HCT116 (cell line): ENCODE data around the gene TUBB1. TPM values are rescaled to one million over a fixed set of nuclear protein-coding genes. Genes with fewer than 3 reads are reported as not detected.

Experiments used
- ATAC-seq: fragments of 200-7000 bp; cut with Tn5 transposase; 2 replicates; pipeline ENCODE4 v1.9.1; 2020; ENCODE audit warnings: mild to moderate bottlenecking, moderate library complexity
- BruUV-seq: library from RNA; stranded (reverse); fragments of 400-500 nt; replicated peaks from 2 replicates; lab custom pipeline; 2021; lab: Mats Ljungman, UMichigan
- CTCF ChIA-PET: fragments of 300-600 bp; sonication (Branson Sonifier 250); formaldehyde crosslinking; loops from one replicate; lab custom pipeline; 2021; ENCODE audit warnings: antibody characterized with exemption; lab: Charles Lee
- POLR2A ChIA-PET: fragments of 300-600, 350-600 bp; sonication (Branson Sonifier 250); formaldehyde crosslinking; loops from one replicate; lab custom pipeline; 2021; ENCODE audit warnings: antibody characterized with exemption; lab: Charles Lee
- RAD21 ChIA-PET, 2 experiments: fragments of 300-600 bp; sonication (Branson Sonifier 250); formaldehyde crosslinking; loops; one replicate each; lab custom pipeline; 2023; ENCODE audit warnings: low total read pairs in 2 of 2; ENCODE audit not compliant: uncharacterized antibody in 2 of 2, unreplicated experiment in 2 of 2, low non-redundant PET in 1 of 2; lab: Charles Lee
- DNase-seq: peaks from one replicate; pipeline ENCODE4 v3.0.0-alpha.2; 2010; ENCODE audit warnings: low read depth, low spot score
- H2AFZ ChIP-seq: fragments of 200-600 bp; shearing (Covaris generic), sonication (generic); 2 replicates; pipeline ENCODE4 v1.6.1; 2017; ENCODE audit warnings: low read depth, mixed run types, mixed read lengths, antibody characterized with exemption, low read length; ENCODE audit not compliant: poor library complexity, severe bottlenecking
- H3K27ac ChIP-seq: 2 replicates; pipeline ENCODE4 v1.5.1; 2012; ENCODE audit warnings: low read depth, low read length
- H3K27me3 ChIP-seq: fragments of 200-600 bp; sonication (generic); 2 replicates; pipeline ENCODE4 v1.6.1; 2016; ENCODE audit warnings: mixed run types, low read length, mixed read lengths; ENCODE audit not compliant: insufficient read depth
- H3K36me3 ChIP-seq, 2 experiments: fragments of 200-500 bp in 1 of 2; fragments of 200-600 bp in 1 of 2; sonication (Bioruptor generic) in 1 of 2; sonication (generic) in 1 of 2; 2 replicates each; pipeline versions ENCODE4 v1.5.1 to v1.6.1; 2014 to 2016; ENCODE audit warnings: low read length in 2 of 2, inconsistent platforms in 1 of 2, mixed read lengths in 1 of 2, mixed run types in 1 of 2; ENCODE audit not compliant: insufficient read depth in 2 of 2, control insufficient read depth in 1 of 2
- H3K4me1 ChIP-seq, 2 experiments: fragments of 200-600 bp in 1 of 2; sonication (generic) in 1 of 2; 2 replicates each; pipeline versions ENCODE4 v1.5.1 to v1.6.1; 2012 to 2017; ENCODE audit warnings: low read length in 2 of 2, inconsistent platforms in 1 of 2, mild to moderate bottlenecking in 1 of 2, mixed read lengths in 1 of 2, mixed run types in 1 of 2, moderate library complexity in 1 of 2; ENCODE audit not compliant: insufficient read depth in 2 of 2, control insufficient read depth in 1 of 2
- H3K4me2 ChIP-seq: fragments of 200-600 bp; sonication (generic); 2 replicates; pipeline ENCODE4 v1.6.1; 2017; ENCODE audit warnings: mixed run types, low read length, mixed read lengths
- H3K4me3 ChIP-seq, 2 experiments: fragments of 200-600 bp in 1 of 2; sonication (generic) in 1 of 2; replicated peaks in 1 of 2; 2 replicates each; pipeline ENCODE4 v1.5.1; 2011 to 2016; ENCODE audit warnings: low read length in 2 of 2, control low read depth in 1 of 2, low read depth in 1 of 2, mild to moderate bottlenecking in 1 of 2, mixed read lengths in 1 of 2, mixed run types in 1 of 2
- H3K79me2 ChIP-seq: fragments of 200-600 bp; sonication (generic); 2 replicates; pipeline ENCODE4 v1.6.1; 2017; ENCODE audit warnings: mild to moderate bottlenecking, mixed run types, low read length, moderate library complexity, mixed read lengths; ENCODE audit not compliant: insufficient read depth
- H3K9ac ChIP-seq: fragments of 200-600 bp; sonication (generic); 2 replicates; pipeline ENCODE4 v1.6.1; 2016; ENCODE audit warnings: low read length, mixed read lengths
- H3K9me2 ChIP-seq: fragments of 200-600 bp; sonication (generic), shearing (Covaris generic); 2 replicates; pipeline ENCODE4 v1.6.1; 2017; ENCODE audit warnings: mixed run types, mild to moderate bottlenecking, moderate library complexity; ENCODE audit not compliant: insufficient read depth
- H3K9me3 ChIP-seq, 2 experiments: fragments of 200-500 bp in 1 of 2; fragments of 200-600 bp in 1 of 2; sonication (Bioruptor generic) in 1 of 2; sonication (generic) in 1 of 2; 2 replicates each; pipeline ENCODE4 v1.6.1; 2014 to 2017; ENCODE audit warnings: low read length in 2 of 2, mixed read lengths in 2 of 2, inconsistent platforms in 1 of 2, low read depth in 1 of 2, mild to moderate bottlenecking in 1 of 2, mixed run types in 1 of 2, moderate library complexity in 1 of 2; ENCODE audit not compliant: control insufficient read depth in 1 of 2, insufficient read depth in 1 of 2
- H4K20me1 ChIP-seq: fragments of 200-600 bp; sonication (generic), shearing (Covaris generic); 2 replicates; pipeline ENCODE4 v1.6.1; 2017; ENCODE audit warnings: mixed run types, mild to moderate bottlenecking, moderate library complexity; ENCODE audit not compliant: insufficient read depth
- CBX3 ChIP-seq: IDR thresholded peaks from 2 replicates; pipeline ENCODE4 v1.6.1; 2012; ENCODE audit warnings: low read depth
- CEBPB ChIP-seq: IDR thresholded peaks from 2 replicates; pipeline ENCODE4 v1.6.1; 2012; ENCODE audit warnings: low read depth
- MAX ChIP-seq: IDR thresholded peaks from 2 replicates; pipeline ENCODE4 v1.6.1; 2012
- POLR2A ChIP-seq: IDR thresholded peaks from 2 replicates; pipeline ENCODE4 v1.7.0; 2011; ENCODE audit warnings: borderline replicate concordance; ENCODE audit not compliant: insufficient read depth, insufficient read length; ENCODE audit errors: extremely low read depth
- SIN3A ChIP-seq: IDR thresholded peaks from 2 replicates; pipeline ENCODE4 v1.6.1; 2012; ENCODE audit warnings: low read depth
- SP1 ChIP-seq: IDR thresholded peaks from 2 replicates; pipeline ENCODE4 v1.6.1; 2012; ENCODE audit warnings: low read depth
- SRF ChIP-seq: IDR thresholded peaks from 2 replicates; pipeline ENCODE4 v1.6.1; 2012; ENCODE audit warnings: low read depth
- TCF7L2 ChIP-seq: IDR thresholded peaks from 2 replicates; pipeline ENCODE4 v1.7.0; 2011; ENCODE audit warnings: borderline replicate concordance, inconsistent platforms; ENCODE audit not compliant: insufficient read depth, insufficient read length; ENCODE audit errors: extremely low read depth
- ZBTB33 ChIP-seq: IDR thresholded peaks from 2 replicates; pipeline ENCODE4 v1.6.1; 2011; ENCODE audit warnings: mild to moderate bottlenecking, low read length, moderate library complexity; ENCODE audit not compliant: insufficient replicate concordance; ENCODE audit errors: extremely low read depth
- ZFX ChIP-seq: fragments of 450-650 bp; IDR thresholded peaks from 2 replicates; pipeline ENCODE4 v1.6.1; 2017
- ZNF274 ChIP-seq: fragments of 200-500 bp; sonication (Bioruptor generic); IDR thresholded peaks from 2 replicates; pipeline ENCODE4 v1.6.1; 2014; ENCODE audit warnings: mild to moderate bottlenecking, low read depth, low read length, inconsistent platforms
- intact Hi-C: fragments of 100-400 bp; cut with micrococcal nuclease; formaldehyde crosslinking; loops from 2 replicates; pipeline ENCODE4 v1.10.0; 2022
- total RNA-seq: library from RNA; stranded (reverse); gene quantifications from one replicate; pipeline ENCODE4 v1.2.1, GENCODE V29; 2021; ENCODE audit not compliant: unreplicated experiment

Gene TUBB1
- total RNA-seq, 1 experiment from 2014 or later = not detected

- TF ChIP-seq ZBTB33 (no peak), MAX (no peak), CBX3 (no peak), SRF (no peak)
Measured at GRCh38 chr20:59048681-59049030, 29.4 kb downstream of the TUBB1 start (continued).

- no peak for TF ChIP-seq ZFX
- TF ChIP-seq CEBPB = no peak
- no peak for TF ChIP-seq SP1
- no peak for TF ChIP-seq MAX
- no peak for TF ChIP-seq SIN3A
- TF ChIP-seq ZNF274 = no peak
- no peak for TF ChIP-seq POLR2A
- no peak for TF ChIP-seq ZBTB33
- no peak for TF ChIP-seq TCF7L2
- TF ChIP-seq, all 23 proteins: peak for 0
- no peak overlapping the region for H3K9ac ChIP-seq
- ATAC-seq (no peak), DNase-seq (no peak)
- intact Hi-C loops = loop anchor here (10.0 kb wide), 1 partner anchor 396 kb away; the partner anchor contains the start of gene STX16
- no peak overlapping the region for H3K4me2 ChIP-seq
- CTCF ChIA-PET = interaction anchor here (1.1 kb wide), 1 partner anchor 354 kb away, joined by 5 read pairs; no protein-coding TSS in a partner anchor
- no peak overlapping the region for H3K4me3 ChIP-seq
- H3K79me2 ChIP-seq = no peaks in the 10 kb centered on the region
- POLR2A ChIA-PET = no interaction called here
- peaks cover 16% of the 10 kb centered on the region; the same call in 1 of the 2 replicates for H3K27me3 ChIP-seq
- H3K36me3 ChIP-seq = no peaks in the 10 kb centered on the region
- no TSS peak for BruUV-seq
- no peak overlapping the region for H3K27ac ChIP-seq
- RAD21 ChIA-PET = no interaction called here
- no peaks in the 10 kb centered on the region for H3K9me3 ChIP-seq
- H4K20me1 ChIP-seq = no peaks in the 10 kb centered on the region
- no peak overlapping the region for H2AFZ ChIP-seq
- no peaks in the 10 kb centered on the region for H3K9me2 ChIP-seq
- H3K4me1 ChIP-seq = no peaks in the 10 kb centered on the region
Measured at GRCh38 chr20:59050437-59050836, 31.2 kb downstream of the TUBB1 start.
